Neural cell (in vitro differentiated cells): ENCODE results near the gene CYP11A1. TPM values are rescaled to one million over a fixed set of nuclear protein-coding genes. Genes with fewer than 3 reads are reported as not detected.
A peak's percentile ranks its signal among the peaks of the same experiment; 100 is the strongest.

ENCODE experiments used
- H2AFZ ChIP-seq: fragments of 200-600, 300-800 bp; sonication (generic), shearing (Covaris generic); 2 replicates; pipeline ENCODE4 v1.6.0; 2014; ENCODE audit warnings: low read depth, mild to moderate bottlenecking, antibody characterized with exemption, low read length, moderate library complexity
- H3F3A ChIP-seq: fragments of 200-600 bp; shearing (Covaris generic); 2 replicates; pipeline ENCODE4 v1.6.1; 2016; ENCODE audit warnings: mild to moderate bottlenecking, moderate library complexity, mixed read lengths, antibody characterized with exemption, low read length; ENCODE audit not compliant: insufficient read depth, poor library complexity, severe bottlenecking
- H3K27ac ChIP-seq: fragments of 200-600, 300-800 bp; sonication (generic), shearing (Covaris generic); 2 replicates; pipeline ENCODE4 v1.5.1; 2014; ENCODE audit warnings: mild to moderate bottlenecking, low read length, moderate library complexity
- H3K27me3 ChIP-seq: fragments of 300-800, 200-600 bp; sonication (generic), shearing (Covaris generic); 2 replicates; pipeline ENCODE4 v1.6.0; 2014; ENCODE audit warnings: mild to moderate bottlenecking, low read depth, low read length, moderate library complexity; ENCODE audit not compliant: insufficient read depth
- H3K36me3 ChIP-seq: fragments of 300-800, 200-600 bp; sonication (generic), shearing (Covaris generic); 2 replicates; pipeline ENCODE4 v1.5.1; 2014; ENCODE audit warnings: mild to moderate bottlenecking, antibody characterized with exemption, low read length, moderate library complexity; ENCODE audit not compliant: insufficient read depth
- H3K4me2 ChIP-seq: fragments of 300-800, 200-600 bp; sonication (generic), shearing (Covaris generic); 2 replicates; pipeline ENCODE4 v1.6.0; 2014; ENCODE audit warnings: mild to moderate bottlenecking, low read length
- H3K4me3 ChIP-seq: fragments of 300-800, 200-600 bp; sonication (generic), shearing (Covaris generic); 2 replicates; pipeline ENCODE4 v1.5.1; 2014; ENCODE audit warnings: mild to moderate bottlenecking, low read length, moderate library complexity
- H3K79me2 ChIP-seq: fragments of 200-600 bp; shearing (Covaris generic); replicated peaks from 2 replicates; pipeline ENCODE4 v1.6.0; 2014; ENCODE audit warnings: mild to moderate bottlenecking, low read length, moderate library complexity; ENCODE audit not compliant: insufficient read depth
- H3K9ac ChIP-seq: fragments of 300-800, 200-600 bp; sonication (generic), shearing (Covaris generic); 2 replicates; pipeline ENCODE4 v1.6.1; 2016; ENCODE audit warnings: mild to moderate bottlenecking, low read length, mixed read lengths
- H3K9me2 ChIP-seq: fragments of 200-600 bp; shearing (Covaris generic); 2 replicates; pipeline ENCODE4 v1.6.1; 2016; ENCODE audit warnings: mild to moderate bottlenecking, low read length, mixed read lengths; ENCODE audit not compliant: insufficient read depth
- H3K9me3 ChIP-seq: fragments of 200-600, 300-800 bp; sonication (generic), shearing (Covaris generic); 2 replicates; pipeline ENCODE4 v1.6.1; 2016; ENCODE audit warnings: mild to moderate bottlenecking, mixed run types, low read length, moderate library complexity, mixed read lengths
- H4K20me1 ChIP-seq: fragments of 200-600 bp; shearing (Covaris generic); 2 replicates; pipeline ENCODE4 v1.6.1; 2016; ENCODE audit warnings: mild to moderate bottlenecking, mixed run types; ENCODE audit not compliant: insufficient read depth
- EP300 ChIP-seq: fragments of 450-650 bp; conservative IDR thresholded peaks from 2 replicates; pipeline ENCODE4 v1.6.1; 2014; ENCODE audit warnings: antibody characterized with exemption, mild to moderate bottlenecking, moderate library complexity; ENCODE audit not compliant: poor library complexity, severe bottlenecking
- EZH2 ChIP-seq: fragments of 200-600, 300-800 bp; shearing (Covaris generic), sonication (generic); IDR thresholded peaks from 2 replicates; pipeline ENCODE4 v1.6.1; 2014; ENCODE audit warnings: antibody characterized with exemption, low read length, borderline replicate concordance, mild to moderate bottlenecking; ENCODE audit not compliant: insufficient read depth, poor library complexity, severe bottlenecking
- MXI1 ChIP-seq: fragments of 450-650 bp; conservative IDR thresholded peaks from 2 replicates; pipeline ENCODE4 v1.6.1; 2014; ENCODE audit warnings: antibody characterized with exemption, mild to moderate bottlenecking; ENCODE audit not compliant: poor library complexity, severe bottlenecking
- POLR2AphosphoS5 ChIP-seq: IDR thresholded peaks from 2 replicates; pipeline ENCODE4 v1.6.1; 2012
- RAD21 ChIP-seq: fragments of 450-650 bp; conservative IDR thresholded peaks from 2 replicates; pipeline ENCODE4 v1.6.1; 2014; ENCODE audit warnings: antibody characterized with exemption, mild to moderate bottlenecking, moderate library complexity
- TAF1 ChIP-seq: IDR thresholded peaks from 2 replicates; pipeline ENCODE4 v1.6.1; 2012; ENCODE audit warnings: low read depth
- polyA plus RNA-seq: library from polyadenylated mRNA; depleted of rRNA; stranded (reverse); fragments of >200 nt; gene quantifications from 2 replicates; pipeline ENCODE4 v1.2.3, GENCODE V29; 2014
- small RNA-seq, 3 experiments: library from RNA; depleted of rRNA; stranded (forward); fragments of <200 nt; gene quantifications; one replicate each; pipeline ENCODE3, GENCODE V24; 2012

CYP11A1 gene
- polyA plus RNA-seq, 1 donor from 2014 or later, result not detected

- TF ChIP-seq RAD21, result no peak
- no peak for TF ChIP-seq MXI1
- TF ChIP-seq TAF1, result no peak
Measured at GRCh38 chr15:74290645-74291044, 76.8 kb downstream of the CYP11A1 start (continued).

GRCh38 chr15:74289671-74290070 lies 77.8 kb downstream of the CYP11A1 start:
- Histone ChIP-seq H3K4me2 (no peak overlapping the region), H3K36me3 (no peaks in the 10 kb centered on the region), H3K27ac (peak overlapping the region; percentile 86), H3F3A (peaks cover 7% of the 10 kb centered on the region), H3K27me3 (no peaks in the 10 kb centered on the region), H3K9ac (no peak overlapping the region), H3K79me2 (no peaks in the 10 kb centered on the region), H3K9me3 (no peaks in the 10 kb centered on the region), H3K9me2 (no peaks in the 10 kb centered on the region), H4K20me1 (no peaks in the 10 kb centered on the region), H3K4me3 (no peak overlapping the region), H2AFZ (no peak overlapping the region)
- TF ChIP-seq POLR2AphosphoS5, result no peak
- no peak for TF ChIP-seq EZH2
- no peak for TF ChIP-seq EP300

Small RNAs within 50 kb of the gene (small RNA-seq; reads per million reads assigned to genes)
- 0 to 2.8 (median 0.76) reads per million in 3 experiments for gene MIR6881

Other genes starting within 250 kb of the CYP11A1 start
- gene ISLR2, start 237.1 kb downstream of the CYP11A1 start, polyA plus RNA-seq, result 301 and 330 TPM in 2 replicates
- gene ISLR, start 193.9 kb downstream of the CYP11A1 start, polyA plus RNA-seq, result not detected in 2 replicates
- 4.4 and 11.9 TPM in 2 replicates for gene STRA6, start 164.9 kb downstream of the CYP11A1 start, polyA plus RNA-seq
- 1.4 TPM in 2 replicates for gene CCDC33, start 131.3 kb downstream of the CYP11A1 start, polyA plus RNA-seq
- gene SEMA7A, start 66.3 kb upstream of the CYP11A1 start, polyA plus RNA-seq, result 28.8 and 31.7 TPM in 2 replicates
- 66.1 and 70.7 TPM in 2 replicates for gene UBL7, start 93.5 kb upstream of the CYP11A1 start, polyA plus RNA-seq
- gene ARID3B, start 173.6 kb upstream of the CYP11A1 start, polyA plus RNA-seq, result 11.2 and 12.8 TPM in 2 replicates
- gene CLK3, start 248.2 kb upstream of the CYP11A1 start, polyA plus RNA-seq, result 88.3 and 91.5 TPM in 2 replicates